ENCODE measurements around the gene BTAF1. TPM values are rescaled to one million over a fixed set of nuclear protein-coding genes. Genes with fewer than 3 reads are reported as not detected.

The BTAF1 gene
- total RNA-seq, 1 donor from 2014 or later: 29.2 TPM

DNA sequence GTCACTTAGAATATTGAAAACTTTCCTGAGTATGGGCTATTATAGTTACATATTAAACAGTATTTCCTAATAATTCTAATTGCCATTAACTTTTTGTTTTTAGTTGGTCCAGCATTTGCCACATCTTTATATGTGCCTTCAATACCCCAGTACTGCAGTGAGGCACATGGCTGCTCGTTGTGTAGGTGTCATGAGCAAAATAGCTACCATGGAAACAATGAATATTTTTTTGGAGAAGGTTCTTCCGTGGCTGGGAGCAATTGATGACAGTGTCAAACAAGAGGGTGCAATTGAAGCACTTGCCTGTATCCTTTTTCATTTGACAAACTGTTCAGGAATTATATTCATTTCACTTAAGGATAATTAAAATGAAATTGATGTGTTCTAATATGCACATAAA, 72.7 kb downstream of the BTAF1 start:
- peaks cover 6% of the 10 kb centered on the region for H3K36me3 Mint-ChIP-seq (ENCODE audit: low read depth, unreplicated experiment)
- no peak overlapping the region for H3K27ac Mint-ChIP-seq (ENCODE audit: unreplicated experiment)
- no peak overlapping the region for H2AFZ ChIP-seq (ENCODE audit: low read depth, low read length)

DNA sequence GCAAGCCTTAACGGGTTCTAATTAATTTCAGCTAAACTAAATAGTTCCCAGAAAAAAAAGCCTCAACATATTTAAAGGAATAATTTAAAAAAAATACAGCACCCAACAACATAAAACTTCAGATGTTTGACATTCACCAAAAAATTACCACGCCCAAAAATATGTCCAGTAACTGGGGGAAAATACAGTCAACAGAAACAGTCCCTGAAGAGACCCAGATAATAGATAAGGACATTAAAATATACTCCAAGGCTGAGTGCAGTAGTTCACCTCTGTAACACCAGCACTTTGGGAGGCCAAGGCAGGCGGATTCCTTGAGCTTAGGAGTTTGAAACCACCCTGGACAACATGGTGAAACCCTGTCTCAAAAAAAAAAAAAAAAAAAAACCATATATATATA, 78.0 kb downstream of the BTAF1 start:
- Histone ChIP-seq H3K27ac (ENCODE audit: low read depth, low read length) (no peak overlapping the region), H3K27me3 (ENCODE audit: insufficient read depth, low read length) (no peaks in the 10 kb centered on the region), H3K36me3 (ENCODE audit: insufficient read depth, low read length) (peaks cover 12% of the 10 kb centered on the region), H3K4me3 (ENCODE audit: insufficient read depth, low read depth, low read length) (no peak overlapping the region), H3K9me3 (ENCODE audit: insufficient read depth, low read depth, low read length) (no peaks in the 10 kb centered on the region), H3K79me2 (ENCODE audit: insufficient read depth, low read length) (no peaks in the 10 kb centered on the region), H2AFZ (ENCODE audit: low read depth, low read length) (no peak overlapping the region), H3K4me2 (ENCODE audit: low read length) (no peak overlapping the region), H3K4me1 (ENCODE audit: insufficient read depth, low read length) (no peaks in the 10 kb centered on the region), H4K20me1 (ENCODE audit: insufficient read depth, low read length) (no peaks in the 10 kb centered on the region), H3K9ac (ENCODE audit: low read length) (no peak overlapping the region)
- H3K4me3 Mint-ChIP-seq (ENCODE audit: unreplicated experiment): no peak overlapping the region
- H3K27me3 Mint-ChIP-seq (ENCODE audit: low read depth, unreplicated experiment): no peaks in the 10 kb centered on the region
- no peak for DNase-seq (ENCODE audit: low read depth)
- TF ChIP-seq, protein P1, sequence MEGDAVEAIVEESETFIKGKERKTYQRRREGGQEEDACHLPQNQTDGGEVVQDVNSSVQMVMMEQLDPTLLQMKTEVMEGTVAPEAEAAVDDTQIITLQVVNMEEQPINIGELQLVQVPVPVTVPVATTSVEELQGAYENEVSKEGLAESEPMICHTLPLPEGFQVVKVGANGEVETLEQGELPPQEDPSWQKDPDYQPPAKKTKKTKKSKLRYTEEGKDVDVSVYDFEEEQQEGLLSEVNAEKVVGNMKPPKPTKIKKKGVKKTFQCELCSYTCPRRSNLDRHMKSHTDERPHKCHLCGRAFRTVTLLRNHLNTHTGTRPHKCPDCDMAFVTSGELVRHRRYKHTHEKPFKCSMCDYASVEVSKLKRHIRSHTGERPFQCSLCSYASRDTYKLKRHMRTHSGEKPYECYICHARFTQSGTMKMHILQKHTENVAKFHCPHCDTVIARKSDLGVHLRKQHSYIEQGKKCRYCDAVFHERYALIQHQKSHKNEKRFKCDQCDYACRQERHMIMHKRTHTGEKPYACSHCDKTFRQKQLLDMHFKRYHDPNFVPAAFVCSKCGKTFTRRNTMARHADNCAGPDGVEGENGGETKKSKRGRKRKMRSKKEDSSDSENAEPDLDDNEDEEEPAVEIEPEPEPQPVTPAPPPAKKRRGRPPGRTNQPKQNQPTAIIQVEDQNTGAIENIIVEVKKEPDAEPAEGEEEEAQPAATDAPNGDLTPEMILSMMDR (IDR thresholded peaks at IDR 0.05; ENCODE audit: insufficient read depth, low read depth, low read length): no peak
- no peak for TF ChIP-seq EZH2 (IDR thresholded peaks at IDR 0.05; ENCODE audit: insufficient read depth, low read length)
- H3K9me3 Mint-ChIP-seq (ENCODE audit: unreplicated experiment): no peaks in the 10 kb centered on the region
- no peak for FAIRE-seq
- peaks cover 14% of the 10 kb centered on the region for H3K36me3 Mint-ChIP-seq (ENCODE audit: low read depth, unreplicated experiment)
- peaks cover 4% of the 10 kb centered on the region for H3K4me1 Mint-ChIP-seq (ENCODE audit: low read depth, unreplicated experiment)
- no peak overlapping the region for H3K27ac Mint-ChIP-seq (ENCODE audit: unreplicated experiment)

More for the DNA sequence above, 72.7 kb downstream of the BTAF1 start:
- no peak overlapping the region for H3K4me3 Mint-ChIP-seq (ENCODE audit: unreplicated experiment)
- Histone ChIP-seq H3K9ac (ENCODE audit: low read length) (no peak overlapping the region), H4K20me1 (ENCODE audit: insufficient read depth, low read length) (no peaks in the 10 kb centered on the region), H3K36me3 (ENCODE audit: insufficient read depth, low read length) (peaks cover 33% of the 10 kb centered on the region), H3K79me2 (ENCODE audit: insufficient read depth, low read length) (no peaks in the 10 kb centered on the region), H3K4me2 (ENCODE audit: low read length) (no peak overlapping the region), H3K4me3 (ENCODE audit: insufficient read depth, low read depth, low read length) (no peak overlapping the region), H3K27ac (ENCODE audit: low read depth, low read length) (no peak overlapping the region), H3K9me3 (ENCODE audit: insufficient read depth, low read depth, low read length) (no peaks in the 10 kb centered on the region), H3K27me3 (ENCODE audit: insufficient read depth, low read length) (no peaks in the 10 kb centered on the region), H3K4me1 (ENCODE audit: insufficient read depth, low read length) (no peaks in the 10 kb centered on the region)
- FAIRE-seq (no peak), DNase-seq (ENCODE audit: low read depth) (no peak)
- H3K27me3 Mint-ChIP-seq (ENCODE audit: low read depth, unreplicated experiment): no peaks in the 10 kb centered on the region
- H3K9me3 Mint-ChIP-seq (ENCODE audit: unreplicated experiment): no peaks in the 10 kb centered on the region
- peaks cover 6% of the 10 kb centered on the region for H3K4me1 Mint-ChIP-seq (ENCODE audit: low read depth, unreplicated experiment)
- TF ChIP-seq, protein P1 (IDR thresholded peaks at IDR 0.05; ENCODE audit: insufficient read depth, low read depth, low read length): no peak
- TF ChIP-seq EZH2 (IDR thresholded peaks at IDR 0.05; ENCODE audit: insufficient read depth, low read length): no peak

DNA sequence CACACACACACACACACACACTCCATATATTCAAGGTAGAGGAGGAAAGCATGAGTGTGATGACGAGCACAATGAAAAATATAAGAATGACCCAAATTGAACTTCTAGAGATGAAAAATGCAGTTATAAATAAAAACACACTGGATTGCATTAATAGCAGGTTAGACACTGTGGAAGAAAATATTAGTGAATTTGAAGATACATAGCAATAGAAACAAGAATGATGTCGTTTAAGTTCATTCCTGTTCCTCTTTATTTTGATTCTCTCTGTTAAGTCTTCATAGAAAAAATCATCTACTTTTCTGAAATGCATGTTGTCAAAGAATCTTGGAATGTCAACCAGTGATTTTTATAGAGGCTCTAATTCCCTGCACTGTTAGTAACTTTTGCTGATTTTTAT, 78.4 kb downstream of the BTAF1 start:
- H3K79me2 ChIP-seq (ENCODE audit: insufficient read depth, low read length): no peaks in the 10 kb centered on the region
- H2AFZ ChIP-seq (ENCODE audit: low read depth, low read length): no peak overlapping the region
- Mint-ChIP-seq H3K4me3 (ENCODE audit: unreplicated experiment) (no peak overlapping the region), H3K27ac (ENCODE audit: unreplicated experiment) (no peak overlapping the region), H3K27me3 (ENCODE audit: low read depth, unreplicated experiment) (no peaks in the 10 kb centered on the region), H3K9me3 (ENCODE audit: unreplicated experiment) (no peaks in the 10 kb centered on the region), H3K36me3 (ENCODE audit: low read depth, unreplicated experiment) (peaks cover 14% of the 10 kb centered on the region), H3K4me1 (ENCODE audit: low read depth, unreplicated experiment) (peaks cover 4% of the 10 kb centered on the region)
- no peak overlapping the region for H3K4me2 ChIP-seq (ENCODE audit: low read length)
- H3K9me3 ChIP-seq (ENCODE audit: insufficient read depth, low read depth, low read length): no peaks in the 10 kb centered on the region
- DNase-seq (ENCODE audit: low read depth): no peak
- no peak overlapping the region for H3K4me3 ChIP-seq (ENCODE audit: insufficient read depth, low read depth, low read length)
- H3K27ac ChIP-seq (ENCODE audit: low read depth, low read length): no peak overlapping the region
- no peaks in the 10 kb centered on the region for H3K4me1 ChIP-seq (ENCODE audit: insufficient read depth, low read length)
- TF ChIP-seq EZH2 (IDR thresholded peaks at IDR 0.05; ENCODE audit: insufficient read depth, low read length): no peak
- TF ChIP-seq, protein P1 (IDR thresholded peaks at IDR 0.05; ENCODE audit: insufficient read depth, low read depth, low read length): no peak
- H3K27me3 ChIP-seq (ENCODE audit: insufficient read depth, low read length): no peaks in the 10 kb centered on the region
- H4K20me1 ChIP-seq (ENCODE audit: insufficient read depth, low read length): no peaks in the 10 kb centered on the region
- H3K36me3 ChIP-seq (ENCODE audit: insufficient read depth, low read length): peaks cover 8% of the 10 kb centered on the region
- no peak overlapping the region for H3K9ac ChIP-seq (ENCODE audit: low read length)
- no peak for FAIRE-seq

Data from astrocyte (in vitro differentiated cells and primary cell).